Measurements from ENCODE around the gene TEF. TPM values are rescaled to one million over a fixed set of nuclear protein-coding genes. Genes with fewer than 3 reads are reported as not detected.
A peak's percentile ranks its signal among the peaks of the same experiment; 100 is the strongest.

The TEF gene
- total RNA-seq, 1 donor, result 8.6 TPM

GRCh38 chr22:41403532-41404318 is 22.0 kb downstream of the TEF start:
- DNase-seq (ENCODE audit: low read depth), result peak; percentile 86
- peak; percentile 97 for TF ChIP-seq CTCF (IDR thresholded peaks at IDR 0.05; ENCODE audit: insufficient read depth, low read depth, low read length)
- H3K4me3 ChIP-seq (ENCODE audit: low read depth, low read length), result no peak overlapping the region

GRCh38 chr22:41405588-41405987 is 23.8 kb downstream of the TEF start:
- no peak overlapping the region for H3K4me3 ChIP-seq (ENCODE audit: low read depth, low read length)
- no peak for DNase-seq (ENCODE audit: low read depth)
- TF ChIP-seq CTCF (IDR thresholded peaks at IDR 0.05; ENCODE audit: insufficient read depth, low read depth, low read length), result no peak

GRCh38 chr22:41406410-41406809 is 24.7 kb downstream of the TEF start:
- TF ChIP-seq CTCF (IDR thresholded peaks at IDR 0.05; ENCODE audit: insufficient read depth, low read depth, low read length), result no peak
- H3K4me3 ChIP-seq (ENCODE audit: low read depth, low read length), result no peak overlapping the region
- no peak for DNase-seq (ENCODE audit: low read depth)

GRCh38 chr22:41407433-41407832 is 25.7 kb downstream of the TEF start:
- H3K4me3 ChIP-seq (ENCODE audit: low read depth, low read length), result no peak overlapping the region
- DNase-seq (ENCODE audit: low read depth), result no peak
- TF ChIP-seq CTCF (IDR thresholded peaks at IDR 0.05; ENCODE audit: insufficient read depth, low read depth, low read length), result no peak

GRCh38 chr22:41408665-41409064 is 26.9 kb downstream of the TEF start:
- TF ChIP-seq CTCF (IDR thresholded peaks at IDR 0.05; ENCODE audit: insufficient read depth, low read depth, low read length), result no peak

GRCh38 chr22:41410311-41410751 is 28.6 kb downstream of the TEF start:
- no peak for DNase-seq (ENCODE audit: low read depth)
- H3K4me3 ChIP-seq (ENCODE audit: low read depth, low read length), result no peak overlapping the region
- no peak for TF ChIP-seq CTCF (IDR thresholded peaks at IDR 0.05; ENCODE audit: insufficient read depth, low read depth, low read length)

More at GRCh38 chr22:41408665-41409064, 26.9 kb downstream of the TEF start:
- DNase-seq (ENCODE audit: low read depth), result no peak
- H3K4me3 ChIP-seq (ENCODE audit: low read depth, low read length), result no peak overlapping the region
